Activated CD8-positive, alpha-beta memory T cell treated with anti-CD3 and anti-CD28 coated beads, Interleukin-2, amount 50 U/mL, for 24 hours (primary cell): ENCODE results near the gene C6orf163.
"Not testable (repeated sequence)": the region's sequence is repeated elsewhere in the genome, so short reads cannot be mapped to it uniquely, and the experiment has no call there.

Experiments used
- DNase-seq: peaks from one replicate; pipeline ENCODE4 v3.0.0-alpha.2; 2020; ENCODE audit errors: extremely low read depth

The C6orf163 gene

DNA sequence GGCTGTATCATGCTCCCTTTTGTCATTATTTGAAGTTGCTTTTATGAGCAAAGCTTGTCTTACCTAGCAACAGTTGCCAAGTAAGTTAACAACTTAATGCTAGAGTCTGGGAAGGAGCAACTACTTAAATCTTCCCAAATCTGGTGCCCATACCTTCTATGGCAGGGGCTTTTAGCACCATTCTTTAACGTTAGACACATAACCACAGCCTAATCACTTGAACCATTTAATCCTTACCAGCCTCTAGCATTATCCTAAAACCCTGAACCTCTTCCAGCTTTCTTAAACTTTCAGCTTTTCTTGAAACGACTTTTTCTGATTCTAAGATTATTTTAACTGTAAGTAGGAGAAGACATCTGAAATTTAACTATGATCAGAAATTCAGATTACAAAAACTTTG, at the start of gene C6orf163:
Gene C6orf163, plus strand, starts transcription at position 83 of the 400 bp plus-strand sequence. Its CDS starts 287 bp downstream, at position 370.
- no peak for DNase-seq

DNA sequence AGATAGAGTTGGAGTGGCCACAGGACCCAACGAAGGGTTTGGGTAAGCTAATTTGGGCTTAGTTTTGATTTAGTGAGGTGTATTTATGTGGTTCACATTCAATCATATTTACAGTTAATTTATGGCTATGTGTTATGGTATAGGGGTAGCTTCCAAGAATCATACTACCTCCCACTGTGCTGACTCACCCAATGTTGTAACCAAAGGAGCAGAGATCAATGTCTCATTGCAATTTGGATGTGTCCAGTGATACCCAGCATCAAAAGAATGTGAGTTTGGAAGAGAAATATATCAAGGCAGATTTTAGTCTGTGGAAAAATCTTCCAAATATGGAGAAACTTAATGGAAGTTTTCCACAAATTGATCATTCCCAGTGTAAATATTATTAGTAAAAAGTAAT, 47.5 kb upstream of the C6orf163 start:
- no peak for DNase-seq

DNA sequence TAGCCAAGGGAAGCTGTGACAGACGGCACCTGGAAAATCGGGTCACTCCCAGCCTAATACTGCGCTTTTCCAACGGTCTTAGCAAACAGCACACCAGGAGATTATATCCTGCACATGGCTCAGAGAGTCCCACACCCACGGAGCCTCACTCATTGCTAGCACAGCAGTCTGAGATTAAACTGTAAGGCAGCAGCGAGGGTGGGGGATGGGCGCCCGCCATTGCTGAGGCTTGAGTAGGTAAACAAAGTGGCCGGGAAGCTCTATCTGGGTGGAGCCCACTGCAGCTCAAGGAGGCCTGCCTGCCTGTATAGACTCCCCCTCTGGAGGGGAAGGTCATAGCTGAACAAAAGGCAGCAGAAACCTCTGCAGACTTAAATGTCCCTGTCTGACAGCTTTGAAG, 43.3 kb upstream of the C6orf163 start:
- DNase-seq = not testable (repeated sequence)

DNA sequence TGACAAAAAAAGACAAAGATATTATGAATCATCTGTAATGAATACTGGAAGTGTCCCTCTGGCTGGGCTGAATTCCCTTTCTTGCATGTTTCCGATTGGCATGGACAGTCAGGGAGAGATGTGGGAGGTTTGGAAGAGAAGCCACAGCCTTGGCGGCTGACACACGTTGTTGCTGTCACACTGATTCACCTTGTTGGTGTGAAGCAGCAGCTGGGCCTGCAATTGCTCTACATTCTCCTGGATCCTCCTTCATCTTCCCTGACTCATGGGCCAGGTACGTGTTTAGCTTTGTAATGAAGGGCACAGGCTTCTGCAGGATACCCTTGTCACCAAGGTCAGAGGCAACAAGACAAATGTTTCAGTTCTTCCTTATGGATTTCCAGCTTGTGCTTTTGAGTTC, 35.6 kb upstream of the C6orf163 start:
- DNase-seq = no peak

DNA sequence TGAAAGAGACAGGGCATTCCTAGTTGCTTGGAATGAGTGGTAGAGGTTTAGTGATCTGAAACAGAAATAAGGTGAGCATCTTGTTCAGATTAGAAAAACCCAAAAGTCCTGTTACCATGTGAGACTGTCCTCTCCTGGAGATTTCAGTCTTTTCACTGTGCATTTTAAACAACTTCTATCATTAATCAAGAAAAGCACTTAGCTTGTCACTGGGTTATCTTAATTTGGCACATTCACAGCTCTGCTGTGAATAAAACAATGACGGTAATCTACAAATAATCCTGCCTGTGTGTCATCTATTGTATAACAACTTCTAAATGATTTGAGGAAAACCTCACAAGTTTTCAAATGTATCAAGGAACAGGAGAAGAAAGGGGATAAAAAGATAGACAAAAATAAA, 31.8 kb upstream of the C6orf163 start:
- no peak for DNase-seq

- no peak for DNase-seq
These were observed 29.5 kb upstream of the C6orf163 start for GRCh38 chr6:87315071-87315470.

GRCh38 chr6:87319271-87319987, 25.2 kb upstream of the C6orf163 start:
- no peak for DNase-seq

GRCh38 chr6:87322304-87323212, 22.1 kb upstream of the C6orf163 start, which contains the start of gene SMIM8:
TSS of gene SMIM8 (plus strand) at chr6:87322588. CDS start at chr6:87337032, 14,444 bp downstream.
- DNase-seq = peak; percentile 52

GRCh38 chr6:87323880-87324279, 20.7 kb upstream of the C6orf163 start:
- DNase-seq = not testable (repeated sequence)

DNA sequence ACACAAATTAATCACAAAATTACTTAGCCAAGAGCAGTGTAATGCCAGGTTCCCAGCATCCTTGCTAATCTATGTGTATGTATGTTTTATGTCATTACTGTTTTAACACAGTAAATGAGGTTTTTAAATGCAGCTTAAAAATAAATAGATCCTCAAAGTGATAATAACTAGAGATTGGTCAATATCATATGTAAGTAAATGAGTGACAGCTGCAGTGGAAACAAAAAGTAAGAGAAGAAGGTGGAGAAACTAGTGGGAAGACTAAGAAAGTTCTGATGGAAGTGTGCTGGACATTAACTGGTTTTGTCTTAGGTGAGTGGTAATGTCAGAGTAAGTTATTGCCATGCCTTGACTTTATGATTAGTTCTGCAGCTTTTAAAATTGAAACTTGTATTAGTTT, 13.7 kb upstream of the C6orf163 start:
- DNase-seq = no peak

GRCh38 chr6:87333033-87333432, 11.6 kb upstream of the C6orf163 start:
- no peak for DNase-seq

DNA sequence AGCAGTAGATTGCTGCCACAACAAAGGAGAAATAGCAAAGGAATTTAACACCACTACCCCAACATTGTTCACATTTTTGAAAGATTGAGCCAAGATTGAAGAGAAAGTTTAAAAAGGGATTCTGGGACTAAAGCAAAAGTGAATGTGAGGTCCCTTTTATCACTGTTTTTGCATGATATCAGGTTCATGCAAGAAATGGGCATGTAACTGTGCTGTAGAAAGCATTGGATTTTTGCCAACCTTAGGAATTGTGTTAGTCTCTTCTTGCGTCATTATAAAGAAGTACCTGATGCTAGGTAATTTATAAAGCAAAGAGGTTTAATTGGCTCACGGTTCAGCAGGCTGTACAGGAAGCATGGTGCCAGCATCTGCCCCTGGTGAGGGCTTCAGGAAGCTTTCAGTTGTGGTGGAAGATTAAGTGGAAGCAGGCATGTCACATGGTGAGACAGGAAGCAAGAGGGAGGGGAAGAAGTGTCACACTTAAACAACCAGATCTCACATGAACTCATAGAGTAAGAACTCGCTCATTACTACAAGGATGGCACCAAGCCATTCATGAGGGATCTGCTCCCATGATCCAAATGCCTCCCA, 10.9 kb upstream of the C6orf163 start:
- no peak for DNase-seq

DNA sequence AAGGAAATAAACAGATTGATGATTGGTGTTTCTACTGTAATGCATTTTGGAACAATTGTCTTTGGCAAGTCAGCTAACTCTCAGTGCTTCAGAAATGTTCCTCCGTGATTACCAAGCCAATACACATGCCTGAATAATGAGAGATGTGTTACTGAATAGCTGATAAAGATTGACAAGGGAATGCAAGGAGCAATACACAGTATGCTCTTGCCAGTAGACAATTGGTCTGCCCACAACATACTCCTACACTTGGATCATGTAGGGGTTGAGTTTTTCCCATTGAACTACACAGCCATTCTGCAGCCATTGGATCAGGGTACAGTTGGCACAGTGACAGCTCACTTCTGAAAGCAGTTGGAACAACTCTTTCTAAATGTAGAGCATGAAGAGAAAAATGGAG, 9.9 kb upstream of the C6orf163 start:
- DNase-seq = no peak

DNA sequence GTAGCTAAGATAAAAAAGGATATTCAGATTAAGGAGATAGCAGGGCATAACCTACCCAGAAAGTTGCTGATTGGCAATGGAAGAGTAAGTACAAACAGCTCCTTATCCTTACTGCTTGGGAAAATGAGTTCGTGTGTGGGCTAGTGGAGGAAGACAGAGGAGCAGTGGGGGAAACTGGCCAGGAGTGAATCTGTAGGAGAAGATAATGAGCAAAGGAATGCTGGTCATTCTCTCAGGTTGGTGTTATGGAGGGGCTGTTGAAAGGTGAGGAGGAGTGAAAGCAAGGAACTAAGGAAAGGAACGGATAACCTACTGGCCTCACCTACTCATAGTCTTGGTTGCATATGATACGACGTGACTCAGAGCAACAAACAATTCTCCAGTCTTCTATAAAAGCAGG, 8.2 kb upstream of the C6orf163 start:
- no peak for DNase-seq

GRCh38 chr6:87340230-87340629, 4.4 kb upstream of the C6orf163 start:
- no peak for DNase-seq

- DNase-seq = no peak
These were observed 3.5 kb upstream of the C6orf163 start for GRCh38 chr6:87341158-87341557.

GRCh38 chr6:87341899-87342298, 2.7 kb upstream of the C6orf163 start:
- no peak for DNase-seq

DNA sequence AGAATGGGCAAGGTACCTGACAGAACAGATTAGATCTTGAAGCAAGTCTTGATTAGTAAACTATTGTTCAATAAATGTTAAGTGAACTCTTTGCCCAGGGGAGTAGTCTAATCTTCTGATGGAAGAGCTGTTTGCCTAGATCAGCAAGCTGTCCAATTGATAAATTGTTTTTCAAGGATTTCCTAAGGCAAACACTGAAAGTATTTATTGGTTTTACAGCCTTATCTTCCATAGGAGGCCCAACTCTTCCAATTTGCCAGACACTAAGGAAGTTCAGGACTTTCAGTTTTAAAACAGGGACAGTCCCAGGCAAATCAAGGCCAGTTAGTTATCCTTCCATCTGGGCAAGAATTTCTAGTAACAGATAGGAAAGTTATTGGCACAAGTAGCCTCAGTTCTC, 1.8 kb upstream of the C6orf163 start:
- no peak for DNase-seq

GRCh38 chr6:87346700-87347099, 2.1 kb downstream of the C6orf163 start:
- no peak for DNase-seq

- DNase-seq = no peak
These were observed 5.3 kb downstream of the C6orf163 start for GRCh38 chr6:87349896-87350295.

DNA sequence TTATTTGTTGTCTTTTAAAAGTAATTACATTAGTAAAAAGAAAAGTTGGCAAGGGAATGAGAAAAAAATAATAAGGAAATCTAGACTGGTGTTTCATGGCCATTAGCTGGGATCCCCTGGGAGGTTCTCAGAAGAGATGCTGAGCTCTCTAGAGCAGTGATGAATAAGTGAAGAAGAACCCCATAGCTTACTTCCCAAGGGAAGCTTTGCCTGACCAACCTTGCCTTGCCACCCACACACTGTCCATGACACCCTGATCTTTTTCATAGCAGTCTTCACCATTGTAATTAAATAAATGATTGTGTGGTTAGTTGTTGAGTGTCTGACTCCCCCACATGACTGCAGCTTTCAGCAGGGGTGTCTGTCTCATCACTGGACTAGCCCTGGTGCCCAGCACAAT, 5.9 kb downstream of the C6orf163 start:
- DNase-seq = no peak

GRCh38 chr6:87351583-87351982, 7.0 kb downstream of the C6orf163 start:
- no peak for DNase-seq

DNA sequence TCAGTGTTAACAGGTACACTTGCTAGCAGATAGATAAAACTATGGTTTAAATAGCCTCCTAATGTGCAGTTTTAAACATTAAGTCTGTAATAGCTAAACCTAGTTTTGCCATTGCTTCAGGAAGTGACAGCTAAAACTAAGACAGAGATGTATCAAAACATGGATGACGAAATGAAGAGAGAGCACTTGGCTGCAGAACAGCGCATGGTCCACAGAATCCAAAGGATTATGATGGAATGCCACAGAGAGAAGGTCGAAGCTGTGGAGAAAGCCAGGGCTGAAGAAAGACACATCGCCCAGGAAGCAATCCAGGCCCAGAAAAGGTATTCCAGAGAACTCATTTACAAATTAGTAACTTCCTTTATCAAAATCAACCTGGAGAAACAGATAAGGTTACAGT, 11.6 kb downstream of the C6orf163 start:
- no peak for DNase-seq
